HG03060 (cell line): ENCODE data around the gene LRBA.

ENCODE experiments used
- ATAC-seq: cut with Tn5 transposase; IDR thresholded peaks from one replicate; pipeline ENCODE4 v1.9.1; 2021; ENCODE audit warnings: low read depth, moderate number of reproducible peaks; ENCODE audit not compliant: unreplicated experiment

LRBA gene

GRCh38 chr4:150817017-150817416 is 198.1 kb downstream of the LRBA start:
- no peak for ATAC-seq

DNA sequence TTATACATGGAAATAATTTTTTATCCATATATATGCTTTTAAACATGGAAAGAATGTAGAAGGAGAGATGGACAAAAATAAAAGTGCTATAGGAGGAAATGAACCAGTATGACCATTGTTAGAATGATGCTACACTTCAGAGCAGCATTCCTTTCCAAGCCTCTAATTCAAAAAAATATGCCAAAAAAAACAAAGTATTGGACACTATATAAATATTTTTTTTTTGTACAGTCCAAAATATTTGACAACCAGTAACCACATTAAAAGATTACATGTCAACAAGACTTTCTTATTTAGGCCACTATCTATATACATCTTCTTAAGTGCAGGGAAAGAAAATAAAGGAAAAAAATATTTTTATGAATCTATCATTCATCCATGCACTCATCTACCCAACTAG is 198.6 kb downstream of the LRBA start:
- no peak for ATAC-seq

DNA sequence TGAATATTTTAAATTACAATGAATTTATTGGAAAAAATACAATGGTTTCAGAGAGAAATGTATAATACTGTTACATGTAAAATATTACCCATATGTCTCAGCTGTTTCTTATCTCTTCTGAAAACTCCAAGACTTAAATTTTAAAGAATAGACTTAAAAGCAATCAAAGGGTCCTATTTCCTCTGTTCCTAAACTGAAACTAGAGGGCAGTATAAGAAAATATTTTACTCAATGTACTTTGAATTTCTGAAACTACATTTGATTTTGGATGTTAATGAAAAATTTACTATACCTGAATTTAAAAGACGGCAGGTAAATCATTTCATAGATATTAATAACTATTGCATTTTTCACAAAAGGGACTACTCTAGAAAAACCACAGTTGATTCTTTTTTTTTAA is 200.2 kb downstream of the LRBA start:
- ATAC-seq, result no peak

GRCh38 chr4:150805183-150806025 is 209.7 kb downstream of the LRBA start:
- no peak for ATAC-seq

DNA sequence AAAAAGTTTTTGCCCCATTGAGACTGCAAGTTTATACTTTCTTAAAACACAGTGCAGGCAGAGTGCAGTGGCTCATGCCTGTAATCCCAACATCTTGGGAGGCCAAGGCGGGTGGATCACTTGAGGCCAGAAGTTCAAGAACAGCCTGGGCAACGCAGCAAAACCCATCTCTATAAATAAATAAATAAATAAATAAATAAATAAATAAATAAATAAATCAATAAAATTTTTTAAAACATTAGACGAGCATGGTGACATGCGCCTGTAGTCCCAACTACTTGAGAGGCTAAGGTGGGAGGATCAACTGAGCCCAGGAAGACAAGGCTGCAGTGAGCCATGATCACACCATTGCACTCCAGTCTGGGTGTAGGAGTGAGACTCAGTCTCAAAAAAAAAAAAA is 213.3 kb downstream of the LRBA start:
- ATAC-seq, result no peak

- ATAC-seq, result no peak
Measured at GRCh38 chr4:150799207-150799606, 215.9 kb downstream of the LRBA start.

DNA sequence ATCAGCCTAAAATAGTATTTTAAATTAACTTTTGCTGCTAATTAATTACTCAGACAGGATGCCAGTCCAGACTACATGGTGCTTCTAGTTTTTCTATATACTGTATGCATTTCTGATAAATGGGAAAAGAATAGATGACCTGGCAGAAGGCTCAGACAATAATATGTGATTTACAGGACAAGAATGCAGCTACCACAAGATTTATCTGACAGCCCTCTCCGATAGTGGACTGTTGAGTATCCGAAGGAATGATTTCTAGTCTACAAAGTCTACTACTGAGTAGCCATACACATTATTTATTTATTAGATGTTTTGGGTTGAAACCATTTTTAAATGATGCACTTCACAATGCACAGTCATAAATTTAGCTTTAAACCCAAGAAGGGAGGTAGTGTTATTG is 220.4 kb downstream of the LRBA start:
- no peak for ATAC-seq

DNA sequence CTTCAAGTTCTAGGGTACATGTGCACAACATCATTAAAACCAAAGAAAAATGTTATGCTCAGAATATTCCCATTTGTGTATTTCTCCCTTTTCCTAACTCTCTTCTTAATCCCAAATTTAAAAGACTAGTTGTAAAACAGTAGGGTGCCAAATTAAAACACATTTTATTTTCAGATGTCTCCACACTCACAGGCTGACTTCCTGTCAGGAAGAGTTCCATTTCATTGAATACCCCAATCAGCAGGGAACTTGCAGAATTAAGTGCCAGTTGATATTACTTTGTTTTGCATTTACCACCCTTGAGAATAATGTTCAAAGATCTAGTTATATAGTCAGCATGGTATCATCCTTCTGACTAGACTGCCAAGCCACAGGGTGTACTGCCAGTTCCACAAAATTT is 225.2 kb downstream of the LRBA start:
- ATAC-seq, result no peak

- no peak for ATAC-seq
Measured at GRCh38 chr4:150784939-150785338, 230.1 kb downstream of the LRBA start.

DNA sequence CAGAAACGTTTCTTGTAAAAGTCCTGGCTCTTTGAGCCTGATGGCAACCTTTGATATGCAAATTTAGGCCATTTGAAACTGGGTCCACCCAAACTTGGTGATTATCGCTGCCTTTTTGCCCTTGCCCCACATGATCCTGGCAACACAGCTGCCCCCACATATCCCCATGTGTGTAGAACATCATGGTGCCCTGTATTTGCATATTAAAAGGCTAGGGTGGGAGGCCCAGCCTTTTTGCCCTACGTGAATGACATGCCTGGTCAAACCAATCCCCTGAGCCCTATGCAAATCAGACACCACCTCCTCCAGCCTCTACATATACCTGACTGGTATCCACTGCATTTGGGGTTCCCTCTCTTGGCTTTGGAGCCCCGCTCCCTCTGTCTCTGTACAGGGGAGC is 230.8 kb downstream of the LRBA start:
- no peak for ATAC-seq

GRCh38 chr4:150782921-150783320 is 232.2 kb downstream of the LRBA start:
- ATAC-seq, result no peak

DNA sequence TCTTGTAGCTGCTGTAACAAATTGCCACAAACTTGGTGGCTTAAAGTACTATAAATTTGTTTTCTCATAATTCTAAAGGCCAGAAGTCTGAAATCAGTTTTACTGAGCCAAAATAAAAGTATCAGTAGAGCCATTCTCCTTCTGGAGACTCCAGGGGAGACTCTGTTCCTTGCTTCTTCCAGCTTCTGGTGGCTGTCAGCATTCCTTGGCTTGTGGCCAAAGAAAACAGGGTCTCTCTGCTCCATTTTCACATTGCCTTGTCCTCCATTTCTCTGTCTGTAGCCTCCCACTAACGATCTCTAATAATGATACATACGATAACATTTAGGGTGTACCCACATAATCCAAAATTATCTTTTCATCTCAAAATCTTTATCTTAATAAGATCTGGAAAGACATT is 232.8 kb downstream of the LRBA start:
- no peak for ATAC-seq

- no peak for ATAC-seq
Measured at GRCh38 chr4:150781191-150781590, 233.9 kb downstream of the LRBA start.

DNA sequence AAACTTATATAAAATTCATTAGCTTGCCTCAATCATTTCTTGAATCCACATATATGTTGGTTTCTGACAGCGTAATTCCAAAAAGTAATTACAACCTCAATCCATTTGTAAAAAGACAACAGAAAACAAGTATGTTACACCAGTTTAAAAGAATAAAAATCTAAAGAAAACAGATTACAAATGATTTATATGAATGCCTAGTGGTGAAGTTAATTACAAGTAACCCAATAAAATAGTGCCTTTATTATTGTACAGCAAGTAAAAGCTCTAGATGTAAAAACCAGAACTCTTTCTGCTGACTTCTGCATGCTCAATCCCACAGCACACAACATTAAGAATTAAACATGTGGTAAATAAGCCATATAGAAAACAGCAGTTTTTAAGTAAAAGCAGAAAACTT is 235.4 kb downstream of the LRBA start:
- no peak for ATAC-seq

DNA sequence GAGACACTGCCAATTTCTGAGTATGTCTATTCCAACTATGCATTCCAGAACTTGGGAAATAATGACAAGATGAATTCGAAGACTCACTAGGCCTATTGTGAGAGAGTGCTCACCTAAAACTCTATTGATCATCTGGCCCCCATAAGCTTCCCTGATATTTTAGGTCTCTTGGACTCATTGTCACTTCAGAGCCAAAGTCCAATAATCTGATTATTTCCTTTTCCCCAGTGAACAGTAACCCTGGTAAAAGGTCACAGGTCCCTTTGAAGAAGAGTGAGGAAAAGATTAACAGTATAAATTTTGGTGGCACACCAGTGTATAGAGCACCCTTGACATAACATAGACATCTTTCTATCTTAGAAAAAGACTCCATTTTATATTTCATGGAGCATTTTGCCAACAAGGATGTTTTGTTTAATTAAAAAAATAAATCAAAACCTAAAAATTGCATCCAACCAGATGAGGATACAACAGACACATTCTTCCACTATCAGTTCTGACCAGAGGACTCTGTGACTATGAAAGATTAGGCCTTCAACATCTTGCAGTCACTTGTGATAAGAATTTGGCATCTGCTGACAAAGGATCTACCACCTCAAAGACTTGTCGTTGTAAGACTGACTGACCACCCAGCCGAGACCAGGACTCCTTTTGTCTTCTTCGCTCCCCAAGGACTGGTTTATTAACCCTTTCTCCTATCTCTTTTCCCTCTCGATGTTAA is 241.2 kb downstream of the LRBA start:
- ATAC-seq, result no peak

DNA sequence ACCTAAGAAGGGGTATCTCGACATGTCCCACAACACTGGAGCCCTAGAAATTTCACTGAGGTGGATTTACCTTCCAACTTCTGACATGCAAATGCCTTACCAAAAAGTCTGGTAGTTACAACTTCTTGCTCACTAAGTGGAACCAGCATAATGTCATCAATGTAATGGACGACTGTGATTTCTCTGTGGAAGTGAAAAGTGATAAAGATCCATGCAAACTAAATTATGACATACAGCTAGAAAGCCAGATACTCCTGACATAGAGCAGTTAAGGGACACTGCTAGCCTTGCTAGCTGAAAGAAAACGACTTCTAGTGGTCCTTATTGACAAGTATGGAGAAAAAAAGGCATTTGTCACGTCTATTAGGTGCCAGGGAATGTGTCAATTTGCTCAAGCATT is 242.1 kb downstream of the LRBA start:
- ATAC-seq, result no peak

DNA sequence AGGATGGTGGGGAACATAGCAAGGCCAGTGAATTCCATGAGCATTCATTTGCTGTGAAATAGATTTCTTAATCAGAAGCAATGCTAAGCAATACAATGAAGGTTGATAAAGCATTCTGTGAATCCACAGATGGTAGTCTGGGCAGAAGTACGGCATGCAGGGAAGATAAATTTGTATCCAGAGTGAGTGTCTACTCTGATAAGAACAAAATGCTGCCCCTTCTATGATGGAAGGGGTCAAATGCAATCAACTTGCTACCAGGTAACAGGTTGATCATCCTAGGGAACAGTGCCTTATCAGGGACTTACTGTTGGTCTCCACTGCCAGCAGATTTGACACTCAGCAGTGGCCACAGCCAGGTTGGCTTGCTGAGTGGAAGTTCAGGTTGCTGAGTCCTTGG is 243.7 kb downstream of the LRBA start:
- ATAC-seq, result no peak

GRCh38 chr4:150769845-150770244 is 245.2 kb downstream of the LRBA start:
- ATAC-seq, result no peak

DNA sequence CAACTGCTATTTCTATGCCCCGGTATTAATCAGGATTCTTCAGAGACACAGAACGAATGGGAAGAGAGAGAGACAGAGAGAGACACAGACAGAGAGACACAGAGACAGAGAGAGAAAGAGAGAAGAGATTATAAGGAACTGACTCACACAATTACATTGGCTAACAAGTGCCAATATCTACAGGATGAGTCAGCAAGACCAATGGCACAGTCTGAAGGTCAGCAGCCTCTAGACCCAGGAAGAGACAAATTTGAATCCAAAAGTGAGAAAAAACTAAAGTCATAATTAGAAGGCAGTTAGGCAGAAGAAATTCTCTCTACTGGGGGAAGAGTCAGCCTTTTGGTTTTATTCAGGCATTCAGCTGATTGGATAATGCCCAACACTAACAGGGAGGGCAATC is 245.8 kb downstream of the LRBA start:
- no peak for ATAC-seq

- ATAC-seq, result no peak
Measured at GRCh38 chr4:150768497-150768896, 246.6 kb downstream of the LRBA start.

DNA sequence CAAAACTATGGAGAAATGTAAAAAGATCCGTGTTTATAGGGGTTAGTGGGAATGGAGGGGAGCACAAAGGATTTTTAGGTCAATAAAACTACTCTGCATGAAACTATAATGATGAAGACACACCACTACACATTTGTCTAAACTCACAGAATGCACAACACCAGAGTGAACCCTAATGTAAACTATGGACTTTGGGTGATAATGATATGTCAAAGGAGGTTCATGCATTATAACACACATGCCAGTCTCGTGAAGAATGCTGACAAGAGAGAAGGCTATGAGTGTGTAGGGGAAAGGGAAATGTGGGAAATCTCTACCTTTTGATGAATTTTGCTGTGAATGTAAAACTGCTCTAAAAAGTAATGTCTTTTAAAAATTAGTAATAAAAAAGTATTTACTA is 249.9 kb downstream of the LRBA start:
- no peak for ATAC-seq

- no peak for ATAC-seq
Measured at GRCh38 chr4:150751648-150752047, 263.4 kb downstream of the LRBA start.
